GM12864 (cell line): ENCODE results near the gene ARHGEF38.

Source experiments
- DNase-seq: peaks from one replicate; pipeline ENCODE4 v3.0.0-alpha.2; 2011; ENCODE audit warnings: low read depth
- H3K4me3 ChIP-seq: 2 replicates; pipeline ENCODE4 v1.5.1; 2011; ENCODE audit warnings: mild to moderate bottlenecking, low read depth, low read length, control low read depth
- CTCF ChIP-seq: IDR thresholded peaks from 2 replicates; pipeline ENCODE4 v1.5.1; 2011; ENCODE audit warnings: low read depth, mild to moderate bottlenecking, moderate library complexity, low read length, control low read depth, inconsistent platforms; ENCODE audit errors: missing control alignments

The ARHGEF38 gene

GRCh38 chr4:105630670-105631655 lies 78.5 kb downstream of the ARHGEF38 start:
- no peak overlapping the region for H3K4me3 ChIP-seq

GRCh38 chr4:105631818-105632400 lies 79.5 kb downstream of the ARHGEF38 start:
- no peak for DNase-seq
- H3K4me3 ChIP-seq = no peak overlapping the region
- no peak for TF ChIP-seq CTCF

More at GRCh38 chr4:105630670-105631655, 78.5 kb downstream of the ARHGEF38 start:
- TF ChIP-seq CTCF = no peak
- DNase-seq = no peak

- no peak for DNase-seq
- TF ChIP-seq CTCF = no peak
- no peak overlapping the region for H3K4me3 ChIP-seq
These were observed 80.2 kb downstream of the ARHGEF38 start for GRCh38 chr4:105632599-105632998.

- no peak for TF ChIP-seq CTCF
- no peak overlapping the region for H3K4me3 ChIP-seq
- no peak for DNase-seq
These were observed 80.8 kb downstream of the ARHGEF38 start for GRCh38 chr4:105633241-105633640.

GRCh38 chr4:105634402-105635080 lies 82.1 kb downstream of the ARHGEF38 start:
- no peak for TF ChIP-seq CTCF
- no peak for DNase-seq
- H3K4me3 ChIP-seq = no peak overlapping the region

GRCh38 chr4:105637408-105638176 lies 85.2 kb downstream of the ARHGEF38 start:
- peak; percentile 71 for DNase-seq
- no peak overlapping the region for H3K4me3 ChIP-seq
- TF ChIP-seq CTCF = no peak
